AG04449 (cell line): ENCODE data around the gene RAP1GAP2.

Experiments
- CTCF ChIA-PET: fragments of 350-600 bp; formaldehyde crosslinking; extraction: SDS; loops from one replicate; lab custom pipeline; 2021; ENCODE audit warnings: antibody characterized with exemption; lab: Yijun Ruan, JAX
- POLR2A ChIA-PET: fragments of 400-600, 350-600 bp; formaldehyde crosslinking; extraction: SDS; loops from one replicate; lab custom pipeline; 2020; ENCODE audit warnings: antibody characterized with exemption, inconsistent platforms; lab: Yijun Ruan, JAX
- DNase-seq: peaks from one replicate; pipeline ENCODE4 v3.0.0-alpha.2; 2010; ENCODE audit warnings: low read depth, low spot score
- H3K4me3 ChIP-seq: 2 replicates; pipeline ENCODE4 v1.5.1; 2011; ENCODE audit warnings: low read depth, mild to moderate bottlenecking, control low read depth, low read length
- CTCF ChIP-seq: IDR thresholded peaks from one replicate; pipeline ENCODE4 v1.5.1; 2011; ENCODE audit warnings: mild to moderate bottlenecking, moderate library complexity, low read length, control low read depth, inconsistent platforms; ENCODE audit not compliant: insufficient read depth; ENCODE audit errors: missing control alignments

The RAP1GAP2 gene

GRCh38 chr17:2876467-2876866 lies 80.2 kb downstream of the RAP1GAP2 start:
- ChIA-PET POLR2A (no interaction called here), CTCF (no interaction called here)
- no peak for DNase-seq
- H3K4me3 ChIP-seq = no peak overlapping the region
- no peak for TF ChIP-seq CTCF

GRCh38 chr17:2878751-2879254 lies 82.6 kb downstream of the RAP1GAP2 start:
- POLR2A ChIA-PET = no interaction called here
- no peak for TF ChIP-seq CTCF
- CTCF ChIA-PET = no interaction called here
- H3K4me3 ChIP-seq = no peak overlapping the region
- no peak for DNase-seq

- ChIA-PET CTCF (no interaction called here), POLR2A (no interaction called here)
- DNase-seq = no peak
- no peak overlapping the region for H3K4me3 ChIP-seq
- no peak for TF ChIP-seq CTCF
Measured at GRCh38 chr17:2880050-2880449, 83.8 kb downstream of the RAP1GAP2 start.

- no peak overlapping the region for H3K4me3 ChIP-seq
- ChIA-PET POLR2A (no interaction called here), CTCF (no interaction called here)
- no peak for DNase-seq
- TF ChIP-seq CTCF = no peak
Measured at GRCh38 chr17:2881295-2881694, 85.1 kb downstream of the RAP1GAP2 start.

- POLR2A ChIA-PET = no interaction called here
- no peak for DNase-seq
- H3K4me3 ChIP-seq = no peak overlapping the region
Measured at GRCh38 chr17:2883544-2884213, 87.4 kb downstream of the RAP1GAP2 start.

GRCh38 chr17:2885733-2886132 lies 89.5 kb downstream of the RAP1GAP2 start:
- CTCF ChIA-PET = no interaction called here
- TF ChIP-seq CTCF = no peak
- H3K4me3 ChIP-seq = no peak overlapping the region
- no peak for DNase-seq
- POLR2A ChIA-PET = no interaction called here

More at GRCh38 chr17:2883544-2884213, 87.4 kb downstream of the RAP1GAP2 start:
- TF ChIP-seq CTCF = no peak
- CTCF ChIA-PET = no interaction called here
